Lower leg skin (tissue), 3 donors: Measurements from ENCODE around the gene NCKAP5.

Experiments
- POLR2A ChIP-seq, 2 donors: fragments of 450-650 bp; IDR thresholded peaks; one replicate each; pipeline ENCODE4 v1.6.1; 2016 to 2017; ENCODE audit warnings: antibody characterized with exemption in 2 of 2, mild to moderate bottlenecking in 1 of 2, moderate library complexity in 1 of 2
- TF ChIP-seq, protein P1 (sequence below), 3 donors: fragments of 450-650 bp; IDR thresholded peaks; one replicate each; pipeline ENCODE4 v1.5.1; 2016; ENCODE audit warnings: antibody characterized with exemption in 3 of 3, mild to moderate bottlenecking in 3 of 3, moderate library complexity in 2 of 3

DNA sequence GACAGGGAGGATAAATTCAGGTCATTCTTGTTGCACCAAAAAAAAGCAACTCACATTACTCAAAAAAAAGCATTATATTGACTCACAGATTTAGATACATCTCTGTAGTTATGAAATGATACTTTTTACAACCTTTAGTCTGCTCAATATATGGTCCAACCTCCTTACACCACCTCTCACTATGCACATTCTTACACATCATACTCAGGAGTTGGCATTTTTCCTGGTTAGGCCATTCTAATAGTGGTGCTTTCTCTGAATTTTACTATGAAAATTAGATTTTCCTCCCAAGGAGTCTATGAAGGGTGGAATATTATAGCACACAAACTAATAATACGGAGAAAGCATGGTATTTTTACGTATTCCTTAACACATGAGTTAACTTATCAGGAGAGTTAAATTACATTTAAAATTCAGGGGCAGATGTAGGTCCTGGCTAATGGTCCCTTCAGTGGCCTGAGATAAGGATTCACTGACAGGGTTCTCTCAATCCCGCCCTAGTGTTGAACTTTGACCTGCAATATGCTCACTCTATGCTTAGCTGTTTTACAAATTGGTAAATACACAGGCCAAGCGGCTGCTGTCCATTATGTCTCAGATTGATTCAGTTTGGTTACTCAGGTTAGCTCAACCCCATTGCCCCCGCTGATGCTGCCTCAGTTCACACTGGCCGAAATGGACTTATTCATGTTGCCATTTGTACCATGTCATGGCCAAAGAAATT lies 153.6 kb downstream of the NCKAP5 start:
- TF ChIP-seq, protein P1, sequence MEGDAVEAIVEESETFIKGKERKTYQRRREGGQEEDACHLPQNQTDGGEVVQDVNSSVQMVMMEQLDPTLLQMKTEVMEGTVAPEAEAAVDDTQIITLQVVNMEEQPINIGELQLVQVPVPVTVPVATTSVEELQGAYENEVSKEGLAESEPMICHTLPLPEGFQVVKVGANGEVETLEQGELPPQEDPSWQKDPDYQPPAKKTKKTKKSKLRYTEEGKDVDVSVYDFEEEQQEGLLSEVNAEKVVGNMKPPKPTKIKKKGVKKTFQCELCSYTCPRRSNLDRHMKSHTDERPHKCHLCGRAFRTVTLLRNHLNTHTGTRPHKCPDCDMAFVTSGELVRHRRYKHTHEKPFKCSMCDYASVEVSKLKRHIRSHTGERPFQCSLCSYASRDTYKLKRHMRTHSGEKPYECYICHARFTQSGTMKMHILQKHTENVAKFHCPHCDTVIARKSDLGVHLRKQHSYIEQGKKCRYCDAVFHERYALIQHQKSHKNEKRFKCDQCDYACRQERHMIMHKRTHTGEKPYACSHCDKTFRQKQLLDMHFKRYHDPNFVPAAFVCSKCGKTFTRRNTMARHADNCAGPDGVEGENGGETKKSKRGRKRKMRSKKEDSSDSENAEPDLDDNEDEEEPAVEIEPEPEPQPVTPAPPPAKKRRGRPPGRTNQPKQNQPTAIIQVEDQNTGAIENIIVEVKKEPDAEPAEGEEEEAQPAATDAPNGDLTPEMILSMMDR (IDR thresholded peaks at IDR 0.05) = no peak
- no peak for TF ChIP-seq POLR2A (IDR thresholded peaks at IDR 0.05)
